NOMO-1 (cell line): ENCODE data around the gene LENG8.
"Not testable (repeated sequence)": the region's sequence is repeated elsewhere in the genome, so short reads cannot be mapped to it uniquely, and the experiment has no call there.

Source experiments
- DNase-seq, 2 experiments: peaks; one replicate each; lab custom pipeline; 2025; ENCODE audit not compliant: unreplicated experiment in 2 of 2; lab: John Stamatoyannopoulos, UW

The LENG8 gene

GRCh38 chr19:54436628-54437252, 12.3 kb upstream of the LENG8 start:
- no peak for DNase-seq

GRCh38 chr19:54439174-54439851, 9.7 kb upstream of the LENG8 start:
- DNase-seq: no peak

GRCh38 chr19:54440641-54441040, 8.4 kb upstream of the LENG8 start:
- no peak for DNase-seq

GRCh38 chr19:54444737-54445136, 4.3 kb upstream of the LENG8 start:
- no peak for DNase-seq

DNA sequence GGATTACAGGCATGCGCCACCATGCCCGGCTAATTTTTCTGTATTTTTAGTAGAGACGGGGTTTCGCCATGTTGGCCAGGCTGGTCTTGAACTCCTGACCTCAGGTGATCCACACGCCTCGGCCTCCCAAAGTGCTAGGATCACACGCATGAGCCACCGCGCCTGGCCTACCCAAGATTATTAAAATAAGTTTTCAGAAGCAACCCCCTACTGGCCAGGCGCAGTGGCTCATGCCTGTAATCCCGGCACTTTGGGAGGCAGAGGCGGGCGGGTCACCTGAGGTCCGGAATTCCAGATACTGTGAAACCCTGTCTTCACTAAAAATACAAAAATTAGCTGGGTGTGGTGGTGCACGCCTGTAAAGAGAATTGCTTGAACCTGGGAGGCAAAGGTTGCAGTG, 2.6 kb upstream of the LENG8 start:
- not testable (repeated sequence) for DNase-seq

DNA sequence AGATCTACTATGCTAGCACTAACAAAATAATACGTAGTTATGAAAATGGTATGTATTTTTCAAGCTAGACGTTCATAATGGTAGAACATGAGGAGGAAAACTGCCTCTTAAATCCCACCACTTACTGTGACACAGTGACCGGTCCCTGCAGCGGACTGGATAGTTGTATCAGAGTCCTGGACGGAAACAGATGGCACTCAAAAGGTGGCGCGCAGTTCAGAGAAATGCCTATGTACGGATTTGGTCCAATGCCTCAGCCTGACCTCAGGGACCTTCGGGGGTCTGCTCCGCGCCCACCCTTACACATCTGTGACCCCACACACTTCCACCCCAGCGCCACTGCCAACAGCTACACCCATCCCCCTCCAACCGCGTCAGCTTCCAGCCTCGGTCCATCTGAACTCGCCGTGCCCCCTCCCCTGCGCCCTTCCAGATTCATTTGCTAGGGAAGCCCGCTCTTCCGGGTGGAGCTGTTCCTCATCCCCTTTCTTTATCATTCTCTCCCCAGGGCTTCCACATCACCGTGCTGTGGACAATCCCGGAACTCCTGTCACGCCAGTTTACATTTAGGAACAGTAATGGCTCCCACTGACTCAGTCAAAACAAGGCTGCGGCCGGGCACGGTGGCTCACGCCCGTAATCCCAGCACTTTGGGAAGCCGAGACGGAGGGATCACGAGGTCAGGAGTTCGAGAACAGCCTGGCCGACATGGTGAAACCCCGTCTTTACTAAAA, 792 bp upstream of the LENG8 start:
- peak in 1 of 2 experiments; percentile 21 for DNase-seq

- no peak for DNase-seq
Observed at GRCh38 chr19:54449701-54450069, 686 bp downstream of the LENG8 start.

DNA sequence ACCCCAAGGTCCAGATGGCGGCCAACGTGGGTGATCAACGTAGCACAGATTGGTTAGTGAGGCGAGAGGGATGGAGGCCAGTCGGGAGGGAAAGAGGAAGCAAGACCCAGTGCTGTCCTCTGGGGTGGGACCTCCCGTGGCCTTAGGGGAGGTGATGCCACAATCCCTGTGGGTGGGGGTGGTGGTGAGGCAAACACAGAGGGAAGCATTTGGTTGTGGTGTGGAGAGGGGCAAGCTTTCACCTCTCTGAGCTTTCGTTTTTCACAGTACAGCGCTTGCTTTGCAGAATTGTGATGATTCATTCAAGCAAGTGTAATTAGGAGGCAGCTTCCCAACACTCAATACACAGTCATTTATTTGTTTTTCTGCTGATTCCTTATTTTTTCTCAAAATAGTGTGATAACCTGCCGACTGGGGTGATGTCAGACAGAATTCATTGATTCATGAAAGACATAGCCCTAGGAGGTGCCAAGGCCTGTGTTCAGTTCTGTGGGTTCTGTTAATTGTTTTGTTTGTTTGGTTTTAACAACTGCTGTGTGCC, 2.4 kb downstream of the LENG8 start:
- DNase-seq: peak; percentile 19 to 23

GRCh38 chr19:54451997-54452396, 3.0 kb downstream of the LENG8 start:
- DNase-seq: no peak

GRCh38 chr19:54452626-54453025, 3.6 kb downstream of the LENG8 start:
- DNase-seq: no peak

GRCh38 chr19:54453921-54454780, 5.2 kb downstream of the LENG8 start:
- DNase-seq: no peak

DNA sequence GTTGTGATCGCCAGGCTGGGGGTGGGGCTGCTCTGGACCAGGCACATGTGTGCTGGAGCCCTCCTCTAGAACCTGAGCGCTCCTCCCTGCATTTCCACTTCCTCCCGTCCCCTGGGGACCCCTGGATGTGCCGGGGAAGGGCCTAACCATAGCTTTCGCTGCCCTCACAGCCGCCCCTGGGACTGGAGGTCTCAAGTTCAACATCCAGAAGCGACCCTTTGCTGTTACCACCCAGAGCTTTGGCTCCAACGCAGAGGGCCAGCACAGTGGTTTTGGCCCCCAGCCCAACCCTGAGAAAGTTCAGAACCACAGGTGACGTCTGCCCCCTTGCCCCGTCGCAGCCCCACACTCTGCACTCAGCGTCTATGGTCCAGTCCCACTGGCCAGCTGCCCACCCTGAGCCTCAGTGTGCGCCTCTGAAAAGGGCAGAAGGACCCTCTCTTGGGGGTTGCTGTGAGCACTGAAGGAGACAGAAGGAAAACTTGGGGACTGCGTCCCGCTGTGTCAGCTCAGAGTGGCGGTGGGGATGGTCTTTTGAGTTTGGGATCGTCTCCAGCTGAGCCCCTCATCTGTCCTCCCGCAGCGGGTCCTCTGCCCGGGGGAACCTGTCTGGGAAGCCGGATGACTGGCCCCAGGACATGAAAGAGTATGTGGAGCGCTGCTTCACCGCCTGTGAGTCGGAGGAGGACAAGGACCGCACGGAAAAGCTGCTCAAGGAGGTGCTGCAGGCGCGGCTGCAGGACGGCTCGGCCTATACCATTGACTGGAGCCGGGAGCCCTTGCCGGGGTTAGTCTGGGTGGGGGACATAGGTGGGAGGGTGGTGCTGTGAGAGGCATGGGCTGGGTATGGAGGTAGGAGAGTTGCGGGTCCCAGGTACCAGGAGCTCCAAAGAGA, 6.0 kb downstream of the LENG8 start:
- DNase-seq: no peak

DNA sequence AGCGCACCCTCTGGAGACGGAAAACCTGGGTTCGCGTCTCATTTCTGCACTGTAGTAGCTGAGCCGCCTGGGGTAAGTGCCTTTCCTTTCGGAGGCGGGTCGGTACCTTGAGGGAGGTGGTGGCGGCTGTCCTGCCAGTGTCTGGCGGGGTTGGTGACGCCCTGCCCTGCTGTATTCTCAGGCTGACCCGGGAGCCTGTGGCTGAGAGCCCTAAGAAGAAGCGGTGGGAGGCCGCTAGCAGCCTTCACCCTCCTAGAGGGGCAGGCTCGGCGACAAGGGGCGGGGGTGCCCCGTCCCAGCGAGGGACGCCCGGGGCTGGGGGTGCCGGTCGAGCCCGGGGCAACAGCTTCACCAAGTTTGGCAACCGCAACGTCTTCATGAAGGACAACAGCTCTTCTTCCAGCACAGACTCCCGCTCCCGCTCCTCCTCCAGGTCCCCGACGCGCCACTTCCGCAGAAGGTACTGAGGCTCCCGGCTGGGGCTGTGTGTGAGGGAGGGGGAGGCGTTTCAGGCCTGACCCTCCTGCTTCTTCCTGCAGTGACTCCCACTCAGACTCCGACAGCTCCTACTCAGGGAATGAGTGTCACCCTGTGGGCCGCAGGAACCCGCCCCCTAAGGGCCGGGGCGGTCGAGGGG, 6.9 kb downstream of the LENG8 start:
- no peak for DNase-seq

DNA sequence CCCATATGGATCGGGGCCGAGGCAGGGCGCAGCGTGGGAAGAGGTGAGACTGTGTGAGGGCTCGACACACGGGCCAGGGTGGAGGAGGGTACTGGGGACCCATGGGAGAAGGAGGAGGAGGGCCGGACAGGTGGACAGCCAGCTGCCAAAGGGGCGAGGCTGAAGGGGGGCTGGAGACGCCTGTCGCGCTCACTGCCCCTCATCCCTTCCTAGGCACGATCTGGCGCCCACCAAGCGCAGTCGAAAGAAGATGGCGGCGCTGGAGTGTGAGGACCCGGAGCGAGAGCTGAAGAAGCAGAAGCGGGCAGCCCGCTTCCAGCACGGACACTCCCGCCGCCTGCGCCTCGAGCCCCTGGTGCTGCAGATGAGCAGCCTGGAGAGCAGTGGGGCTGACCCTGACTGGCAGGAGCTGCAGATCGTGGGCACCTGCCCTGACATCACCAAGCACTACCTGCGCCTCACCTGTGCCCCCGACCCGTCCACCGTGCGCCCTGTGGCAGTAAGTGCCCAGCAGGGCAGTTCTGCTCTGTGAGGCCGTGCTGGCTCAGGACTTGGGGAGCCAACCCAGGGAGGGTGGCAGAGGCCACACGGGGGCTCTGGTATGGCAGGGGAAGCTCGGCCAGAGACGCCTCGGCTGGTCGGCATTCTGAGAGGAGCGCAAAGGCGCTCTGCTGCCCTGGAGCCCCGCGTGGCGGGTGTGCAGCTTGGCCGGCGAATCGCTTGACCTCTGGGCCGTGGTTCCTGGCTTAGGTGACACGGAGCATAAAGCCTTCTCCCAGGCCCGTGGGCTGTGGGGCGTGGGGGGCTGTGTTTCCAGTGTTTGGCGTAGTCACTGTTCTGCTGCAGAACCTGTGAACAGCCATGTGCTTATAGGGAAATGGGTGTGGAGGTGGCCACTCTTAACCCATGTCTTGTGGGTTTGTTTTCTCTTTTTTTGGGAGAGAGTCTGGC, 7.7 kb downstream of the LENG8 start:
- no peak for DNase-seq

- DNase-seq: no peak
Observed at GRCh38 chr19:54457773-54458647, 9.0 kb downstream of the LENG8 start.

GRCh38 chr19:54458648-54459281, 9.8 kb downstream of the LENG8 start:
- DNase-seq: no peak
